Testis (tissue), 2 donors: Measurements from ENCODE around the gene SNAPC2.

Experiments used
- POLR2A ChIP-seq: fragments of 450-650 bp; IDR thresholded peaks from one replicate; pipeline ENCODE4 v1.6.1; 2017; ENCODE audit warnings: antibody characterized with exemption, mild to moderate bottlenecking, moderate library complexity
- TF ChIP-seq, protein P1 (sequence below), 3 experiments: fragments of 450-650 bp in 2 of 3; fragments of 200-600 bp in 1 of 3; sonication (generic) in 1 of 3; IDR thresholded peaks; one replicate each; pipeline ENCODE4 v1.5.1; 2016 to 2019; ENCODE audit warnings: antibody characterized with exemption in 3 of 3, mild to moderate bottlenecking in 2 of 3, moderate library complexity in 1 of 3

DNA sequence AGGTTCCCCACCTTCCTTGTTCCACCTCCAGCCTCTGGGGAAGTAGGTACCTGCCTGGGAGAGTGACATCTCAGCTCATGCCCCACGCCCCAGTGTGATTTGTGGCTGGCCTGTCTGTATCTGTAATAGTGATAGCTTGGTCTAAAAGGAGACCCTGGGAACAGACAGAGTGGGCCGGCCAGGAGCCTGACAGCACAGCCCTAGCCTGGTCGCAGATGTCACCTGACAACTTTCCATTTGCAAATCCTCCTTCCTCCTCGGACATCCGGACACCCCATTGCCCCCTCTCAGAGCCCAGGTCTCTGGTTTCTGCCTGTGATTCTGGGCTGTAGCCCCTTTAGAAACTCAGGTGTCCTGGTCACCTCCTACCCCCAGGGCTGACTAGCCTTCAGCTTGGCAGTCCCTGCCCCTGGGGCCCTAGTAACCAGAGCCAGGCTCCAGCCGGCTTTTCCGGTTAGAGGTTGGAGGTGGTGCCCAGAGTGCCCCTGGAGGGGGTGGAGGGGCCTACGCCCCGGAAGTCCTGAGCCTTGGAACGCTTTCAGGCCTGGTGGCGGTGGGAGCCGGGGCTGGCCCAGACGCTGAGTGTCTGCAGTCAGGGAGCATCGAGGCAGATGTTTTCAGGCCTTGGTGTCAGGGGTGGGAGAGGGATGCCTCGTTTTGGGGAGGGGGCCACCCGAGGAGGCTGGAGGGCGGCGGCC lies 25.4 kb upstream of the SNAPC2 start:
- TF ChIP-seq, protein P1, sequence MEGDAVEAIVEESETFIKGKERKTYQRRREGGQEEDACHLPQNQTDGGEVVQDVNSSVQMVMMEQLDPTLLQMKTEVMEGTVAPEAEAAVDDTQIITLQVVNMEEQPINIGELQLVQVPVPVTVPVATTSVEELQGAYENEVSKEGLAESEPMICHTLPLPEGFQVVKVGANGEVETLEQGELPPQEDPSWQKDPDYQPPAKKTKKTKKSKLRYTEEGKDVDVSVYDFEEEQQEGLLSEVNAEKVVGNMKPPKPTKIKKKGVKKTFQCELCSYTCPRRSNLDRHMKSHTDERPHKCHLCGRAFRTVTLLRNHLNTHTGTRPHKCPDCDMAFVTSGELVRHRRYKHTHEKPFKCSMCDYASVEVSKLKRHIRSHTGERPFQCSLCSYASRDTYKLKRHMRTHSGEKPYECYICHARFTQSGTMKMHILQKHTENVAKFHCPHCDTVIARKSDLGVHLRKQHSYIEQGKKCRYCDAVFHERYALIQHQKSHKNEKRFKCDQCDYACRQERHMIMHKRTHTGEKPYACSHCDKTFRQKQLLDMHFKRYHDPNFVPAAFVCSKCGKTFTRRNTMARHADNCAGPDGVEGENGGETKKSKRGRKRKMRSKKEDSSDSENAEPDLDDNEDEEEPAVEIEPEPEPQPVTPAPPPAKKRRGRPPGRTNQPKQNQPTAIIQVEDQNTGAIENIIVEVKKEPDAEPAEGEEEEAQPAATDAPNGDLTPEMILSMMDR (IDR thresholded peaks at IDR 0.05): no peak
- TF ChIP-seq POLR2A: no peak
